NB4 (cell line): ENCODE data around the gene VANGL1.

Experiments used
- MYC ChIP-seq: IDR thresholded peaks from 2 replicates; pipeline ENCODE4 v1.6.1; 2011; ENCODE audit warnings: low read depth, low read length
- POLR2A ChIP-seq: IDR thresholded peaks from 2 replicates; pipeline ENCODE4 v1.6.1; 2011; ENCODE audit warnings: mild to moderate bottlenecking; ENCODE audit not compliant: insufficient read length; ENCODE audit errors: extremely low read depth
- TF ChIP-seq, protein P1 (sequence below): IDR thresholded peaks from one replicate; pipeline ENCODE4 v1.5.1; 2012; ENCODE audit warnings: low read depth, low read length

DNA sequence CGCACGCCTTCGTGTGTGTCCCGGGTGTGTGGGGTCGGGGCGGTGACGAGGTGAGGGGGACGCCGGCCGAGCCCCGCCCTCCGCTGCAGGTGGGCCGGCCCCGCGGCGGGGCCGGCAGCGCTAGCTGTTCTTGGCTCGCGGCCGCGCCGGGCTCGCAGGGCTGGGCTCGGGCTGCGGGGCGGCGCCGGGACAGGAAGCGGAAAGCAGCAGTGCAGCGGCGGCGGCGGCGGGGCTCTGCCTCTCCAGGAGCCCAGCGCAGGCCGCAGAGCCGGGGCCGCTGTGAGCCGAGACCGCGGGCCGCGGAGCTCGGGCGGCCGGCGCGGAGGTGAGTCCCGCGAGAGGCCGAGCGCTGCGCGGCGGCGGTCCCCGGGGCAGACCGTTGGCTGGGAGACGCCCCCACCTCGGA, at the start of gene VANGL1:
- TF ChIP-seq, protein P1, sequence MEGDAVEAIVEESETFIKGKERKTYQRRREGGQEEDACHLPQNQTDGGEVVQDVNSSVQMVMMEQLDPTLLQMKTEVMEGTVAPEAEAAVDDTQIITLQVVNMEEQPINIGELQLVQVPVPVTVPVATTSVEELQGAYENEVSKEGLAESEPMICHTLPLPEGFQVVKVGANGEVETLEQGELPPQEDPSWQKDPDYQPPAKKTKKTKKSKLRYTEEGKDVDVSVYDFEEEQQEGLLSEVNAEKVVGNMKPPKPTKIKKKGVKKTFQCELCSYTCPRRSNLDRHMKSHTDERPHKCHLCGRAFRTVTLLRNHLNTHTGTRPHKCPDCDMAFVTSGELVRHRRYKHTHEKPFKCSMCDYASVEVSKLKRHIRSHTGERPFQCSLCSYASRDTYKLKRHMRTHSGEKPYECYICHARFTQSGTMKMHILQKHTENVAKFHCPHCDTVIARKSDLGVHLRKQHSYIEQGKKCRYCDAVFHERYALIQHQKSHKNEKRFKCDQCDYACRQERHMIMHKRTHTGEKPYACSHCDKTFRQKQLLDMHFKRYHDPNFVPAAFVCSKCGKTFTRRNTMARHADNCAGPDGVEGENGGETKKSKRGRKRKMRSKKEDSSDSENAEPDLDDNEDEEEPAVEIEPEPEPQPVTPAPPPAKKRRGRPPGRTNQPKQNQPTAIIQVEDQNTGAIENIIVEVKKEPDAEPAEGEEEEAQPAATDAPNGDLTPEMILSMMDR: no peak
- TF ChIP-seq POLR2A: peak; percentile 36
- no peak for TF ChIP-seq MYC
